GM18867 (cell line): ENCODE results near the gene SLX4.

Source experiments
- ATAC-seq: cut with Tn5 transposase; IDR thresholded peaks from one replicate; pipeline ENCODE4 v1.9.1; 2021; ENCODE audit warnings: mild to moderate bottlenecking, moderate library complexity; ENCODE audit not compliant: unreplicated experiment

SLX4 gene

GRCh38 chr16:3561626-3562025 is 49.8 kb downstream of the SLX4 start:
- ATAC-seq, result no peak

- ATAC-seq, result no peak
These were observed 57.0 kb downstream of the SLX4 start for GRCh38 chr16:3554351-3554928.

GRCh38 chr16:3553138-3553923 is 58.1 kb downstream of the SLX4 start:
- ATAC-seq, result no peak

GRCh38 chr16:3550851-3551847 is 60.3 kb downstream of the SLX4 start:
- no peak for ATAC-seq

GRCh38 chr16:3549906-3550305 is 61.5 kb downstream of the SLX4 start:
- no peak for ATAC-seq

GRCh38 chr16:3548859-3549258 is 62.5 kb downstream of the SLX4 start:
- ATAC-seq, result no peak

GRCh38 chr16:3548445-3548844 is 63.0 kb downstream of the SLX4 start:
- ATAC-seq, result no peak

- ATAC-seq, result no peak
These were observed 64.3 kb downstream of the SLX4 start for GRCh38 chr16:3546986-3547682.

- no peak for ATAC-seq
These were observed 68.6 kb downstream of the SLX4 start for GRCh38 chr16:3542601-3543373.

GRCh38 chr16:3541527-3542155 is 69.8 kb downstream of the SLX4 start:
- no peak for ATAC-seq

- no peak for ATAC-seq
These were observed 73.2 kb downstream of the SLX4 start for GRCh38 chr16:3538222-3538621.

- ATAC-seq, result no peak
These were observed 74.6 kb downstream of the SLX4 start for GRCh38 chr16:3536851-3537250.

- ATAC-seq, result no peak
These were observed 75.1 kb downstream of the SLX4 start for GRCh38 chr16:3536271-3536731.

GRCh38 chr16:3534126-3534525 is 77.3 kb downstream of the SLX4 start:
- no peak for ATAC-seq

- ATAC-seq, result no peak
These were observed 78.7 kb downstream of the SLX4 start for GRCh38 chr16:3532741-3533140.
